GM12878 (cell line): ENCODE data around the gene KLF12. TPM values are rescaled to one million over a fixed set of nuclear protein-coding genes. Genes with fewer than 3 reads are reported as not detected.
A peak's percentile ranks its signal among the peaks of the same experiment; 100 is the strongest.

Experiments used
- ATAC-seq: fragments of 200-7000 bp; cut with Tn5 transposase; 3 replicates; pipeline ENCODE4 v1.9.1; 2020; ENCODE audit warnings: mild to moderate bottlenecking, moderate library complexity
- BruUV-seq: library from RNA; stranded (reverse); fragments of 400-500 nt; replicated peaks from 2 replicates; lab custom pipeline; 2021; lab: Mats Ljungman, UMichigan
- CTCF ChIA-PET: fragments of 300-600 bp; sonication (Branson Sonifier 250); formaldehyde crosslinking; extraction: SDS; loops from one replicate; lab custom pipeline; 2021; ENCODE audit warnings: inconsistent platforms; lab: Yijun Ruan, JAX
- POLR2A ChIA-PET: fragments of 350-600 bp; formaldehyde crosslinking; extraction: SDS; loops from one replicate; lab custom pipeline; 2021; ENCODE audit warnings: inconsistent platforms; lab: Charles Lee
- RAD21 ChIA-PET: fragments of 300-600 bp; sonication (Branson Sonifier 250); formaldehyde crosslinking; loops from one replicate; lab custom pipeline; 2023; ENCODE audit warnings: antibody characterized with exemption; ENCODE audit not compliant: unreplicated experiment; lab: Charles Lee
- SMC1A ChIA-PET: fragments of 300-600 bp; sonication (Branson Sonifier 250); formaldehyde crosslinking; loops from one replicate; lab custom pipeline; 2023; ENCODE audit not compliant: unreplicated experiment, uncharacterized antibody; lab: Charles Lee
- DNase-seq: peaks from one replicate; pipeline ENCODE4 v3.0.0-alpha.2; 2011; ENCODE audit warnings: low read depth, low spot score
- FAIRE-seq: peaks from 3 replicates; lab custom pipeline; 2011; peaks lifted over from hg19 to GRCh38; lab: Jason Lieb, UNC
- H2AFZ ChIP-seq: 2 replicates; pipeline ENCODE4 v1.6.0; 2011; ENCODE audit warnings: low read depth, low read length, control low read depth; ENCODE audit not compliant: control insufficient read depth
- H3K27ac ChIP-seq: 2 replicates; pipeline ENCODE4 v1.5.1; 2011; ENCODE audit warnings: control low read depth; ENCODE audit not compliant: control insufficient read depth, insufficient read depth
- H3K27me3 ChIP-seq, 2 experiments: replicated peaks in 1 of 2; 2 replicates each; pipeline versions ENCODE4 v1.6.0 to v1.6.1; 2011; ENCODE audit warnings: low read length in 1 of 2; ENCODE audit not compliant: control insufficient read depth in 2 of 2, insufficient read depth in 2 of 2
- H3K36me3 ChIP-seq, 2 experiments: 2 replicates each; pipeline ENCODE4 v1.5.1; 2011; ENCODE audit warnings: low read length in 1 of 2; ENCODE audit not compliant: control insufficient read depth in 2 of 2, insufficient read depth in 2 of 2
- H3K4me1 ChIP-seq: 2 replicates; pipeline ENCODE4 v1.6.1; 2011; ENCODE audit warnings: mild to moderate bottlenecking, low read length, moderate library complexity, mixed read lengths; ENCODE audit not compliant: control insufficient read depth, insufficient read depth
- H3K4me2 ChIP-seq: 2 replicates; pipeline ENCODE4 v1.6.0; 2011; ENCODE audit warnings: control low read depth; ENCODE audit not compliant: control insufficient read depth, insufficient read depth
- H3K4me3 ChIP-seq: fragments of 200-600 bp; sonication (generic); 2 replicates; pipeline ENCODE4 v1.5.1; 2016
- H3K79me2 ChIP-seq: 2 replicates; pipeline ENCODE4 v1.6.0; 2011; ENCODE audit warnings: low read length; ENCODE audit not compliant: control insufficient read depth, insufficient read depth
- H3K9ac ChIP-seq: 2 replicates; pipeline ENCODE4 v1.8.0; 2011; ENCODE audit warnings: low read length, control low read depth, mixed read lengths; ENCODE audit not compliant: control insufficient read depth, insufficient read depth
- H3K9me3 ChIP-seq: replicated peaks from 3 replicates; pipeline ENCODE4 v1.5.1; 2011; ENCODE audit warnings: mild to moderate bottlenecking, low read length; ENCODE audit not compliant: control insufficient read depth, insufficient read depth
- H4K20me1 ChIP-seq: 2 replicates; pipeline ENCODE4 v1.6.0; 2011; ENCODE audit not compliant: control insufficient read depth, insufficient read depth
- ATF7 ChIP-seq: fragments of 450-650 bp; IDR thresholded peaks from 2 replicates; pipeline ENCODE4 v1.6.1; 2016; ENCODE audit warnings: low read depth, mild to moderate bottlenecking
- EZH2 ChIP-seq: IDR thresholded peaks from 2 replicates; pipeline ENCODE4 v1.6.1; 2012; ENCODE audit warnings: low read depth, mild to moderate bottlenecking, control low read depth, inconsistent platforms, low read length, borderline replicate concordance; ENCODE audit not compliant: control insufficient read depth
- FOS ChIP-seq: IDR thresholded peaks from 3 replicates; pipeline ENCODE4 v1.6.1; 2011; ENCODE audit warnings: borderline replicate concordance; ENCODE audit not compliant: insufficient read length; ENCODE audit errors: extremely low read depth
- FOXM1 ChIP-seq: IDR thresholded peaks from 2 replicates; pipeline ENCODE4 v1.6.1; 2012; ENCODE audit warnings: low read depth, mild to moderate bottlenecking, inconsistent platforms, low read length, moderate library complexity
- HCFC1 ChIP-seq: fragments of 150-350 bp; IDR thresholded peaks from 2 replicates; pipeline ENCODE4 v1.6.1; 2014; ENCODE audit warnings: low read length
- IKZF2 ChIP-seq, 2 experiments: fragments of 450-650 bp; IDR thresholded peaks; 2 replicates each; pipeline ENCODE4 v1.6.1; 2017; ENCODE audit warnings: mild to moderate bottlenecking in 2 of 2, moderate library complexity in 2 of 2
- KDM1A ChIP-seq: fragments of 200-600 bp; sonication (generic); IDR thresholded peaks from 2 replicates; pipeline ENCODE4 v1.6.1; 2016; ENCODE audit warnings: borderline replicate concordance
- NBN ChIP-seq: fragments of 450-650 bp; IDR thresholded peaks from 2 replicates; pipeline ENCODE4 v1.6.1; 2016
- NR2C2 ChIP-seq: IDR thresholded peaks from 2 replicates; pipeline ENCODE4 v1.6.1; 2011; ENCODE audit warnings: borderline replicate concordance, low read depth; ENCODE audit not compliant: control insufficient read depth, insufficient read length
- NRF1 ChIP-seq: conservative IDR thresholded peaks from 2 replicates; pipeline ENCODE4 v1.6.1; 2011; ENCODE audit warnings: mild to moderate bottlenecking, low read depth, low read length, improper control_type of control experiment
- POLR2A ChIP-seq: IDR thresholded peaks from 2 replicates; pipeline ENCODE4 v1.6.1; 2011; ENCODE audit warnings: low read depth, mild to moderate bottlenecking, low read length
- RAD51 ChIP-seq: fragments of 450-650 bp; IDR thresholded peaks from 2 replicates; pipeline ENCODE4 v1.6.1; 2016; ENCODE audit warnings: moderate library complexity, mild to moderate bottlenecking, inconsistent platforms
- RBBP5 ChIP-seq: fragments of 200-600 bp; sonication (generic); conservative IDR thresholded peaks from 2 replicates; pipeline ENCODE4 v1.6.1; 2016
- RUNX3 ChIP-seq: IDR thresholded peaks from 2 replicates; pipeline ENCODE4 v1.6.1; 2012; ENCODE audit warnings: low read length, inconsistent platforms
- SMAD1 ChIP-seq: fragments of 450-650 bp; IDR thresholded peaks from 2 replicates; pipeline ENCODE4 v1.6.1; 2018; ENCODE audit warnings: mild to moderate bottlenecking, low read depth; ENCODE audit not compliant: partially characterized antibody
- WGBS: methylation state at CpG from one replicate; pipeline ENCODE4 v1.1.6; 2016; ENCODE audit warnings: low lambda C conversion rate; ENCODE audit not compliant: insufficient replicate concordance, insufficient coverage; ENCODE audit errors: missing lambda C conversion rate; 5-methylcytosine and 5-hydroxymethylcytosine counted together
- in situ Hi-C: fragments of 300-500 bp; cut with MboI; formaldehyde crosslinking; loops from 9 replicates; pipeline ENCODE4 v1.14.3; 2018; ENCODE audit warnings: mixed read lengths
- intact Hi-C: fragments of 100-400 bp; cut with micrococcal nuclease; formaldehyde crosslinking; loops from one replicate; pipeline ENCODE4 v1.14.2; 2022; ENCODE audit not compliant: unreplicated experiment
- polyA plus RNA-seq, 11 experiments: library from polyadenylated mRNA; depleted of rRNA in 4 of 11; unstranded in 6 of 11; stranded (reverse) in 5 of 11; fragments of >200 nt; fragmentation: Nextera tagmentation in 4 of 11; fragmentation: Illumina TruSeq in 1 of 11; extraction: Ambion mirVana in 4 of 11; extraction: Trizol in 1 of 11; gene quantifications; 1 replicate in 1 of 11; 2 replicates in 10 of 11; pipeline versions ENCODE4 v1.2.1 to v1.2.3, GENCODE V29; 2011 to 2016; ENCODE audit warnings: inconsistent platforms in 2 of 11, missing spikeins in 2 of 11, low read depth in 1 of 11
- total RNA-seq, 4 experiments: library from RNA; depleted of rRNA in 3 of 4; stranded (reverse); fragments of >200 nt in 3 of 4; fragmentation: Illumina TruSeq in 1 of 4; extraction: Trizol in 1 of 4; gene quantifications; 2 replicates each; pipeline versions ENCODE4 v1.2.1 to v1.2.3, GENCODE V29; 2013 to 2021
- TF ChIP-seq, protein P1 (sequence below): fragments of 450-650 bp; IDR thresholded peaks from 2 replicates; pipeline ENCODE4 v1.6.1; 2016; ENCODE audit warnings: mild to moderate bottlenecking, moderate library complexity, borderline replicate concordance
- TF ChIP-seq, protein P2 (sequence below): fragments of 450-650 bp; IDR thresholded peaks from 2 replicates; pipeline ENCODE4 v1.6.1; 2017; ENCODE audit warnings: borderline replicate concordance
- TF ChIP-seq, protein P3 (sequence below): IDR thresholded peaks from 2 replicates; pipeline ENCODE4 v1.6.1; 2012; ENCODE audit warnings: low read depth, low read length, improper control_type of control experiment

Gene KLF12
- total and polyA plus RNA-seq, 10 of the 15 experiments (the other 5 are each of a cell fraction or from before 2014, with no cell fraction given) = 0.11 to 11.4 (median 0.98) TPM

DNA sequence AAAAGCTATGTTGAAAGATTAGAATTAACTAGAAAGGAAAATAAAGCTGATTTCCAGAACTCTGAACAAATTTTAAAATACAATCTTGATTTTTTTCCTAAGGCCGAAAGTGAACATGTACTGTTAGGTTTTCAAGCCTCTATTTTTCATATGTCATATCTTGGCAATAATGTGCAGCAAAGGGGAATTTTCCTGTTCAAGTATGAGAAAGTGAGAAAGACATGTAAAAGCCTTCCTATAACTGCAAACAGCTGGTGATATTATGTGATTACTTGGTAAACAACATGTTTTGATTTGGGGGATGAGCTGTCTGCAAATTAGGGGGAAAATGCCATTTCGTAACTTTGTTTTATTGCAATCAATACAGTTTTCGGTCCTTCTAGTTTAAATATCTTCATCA, 4.0 kb upstream of the KLF12 start (continued):
- TF ChIP-seq, protein P1, sequence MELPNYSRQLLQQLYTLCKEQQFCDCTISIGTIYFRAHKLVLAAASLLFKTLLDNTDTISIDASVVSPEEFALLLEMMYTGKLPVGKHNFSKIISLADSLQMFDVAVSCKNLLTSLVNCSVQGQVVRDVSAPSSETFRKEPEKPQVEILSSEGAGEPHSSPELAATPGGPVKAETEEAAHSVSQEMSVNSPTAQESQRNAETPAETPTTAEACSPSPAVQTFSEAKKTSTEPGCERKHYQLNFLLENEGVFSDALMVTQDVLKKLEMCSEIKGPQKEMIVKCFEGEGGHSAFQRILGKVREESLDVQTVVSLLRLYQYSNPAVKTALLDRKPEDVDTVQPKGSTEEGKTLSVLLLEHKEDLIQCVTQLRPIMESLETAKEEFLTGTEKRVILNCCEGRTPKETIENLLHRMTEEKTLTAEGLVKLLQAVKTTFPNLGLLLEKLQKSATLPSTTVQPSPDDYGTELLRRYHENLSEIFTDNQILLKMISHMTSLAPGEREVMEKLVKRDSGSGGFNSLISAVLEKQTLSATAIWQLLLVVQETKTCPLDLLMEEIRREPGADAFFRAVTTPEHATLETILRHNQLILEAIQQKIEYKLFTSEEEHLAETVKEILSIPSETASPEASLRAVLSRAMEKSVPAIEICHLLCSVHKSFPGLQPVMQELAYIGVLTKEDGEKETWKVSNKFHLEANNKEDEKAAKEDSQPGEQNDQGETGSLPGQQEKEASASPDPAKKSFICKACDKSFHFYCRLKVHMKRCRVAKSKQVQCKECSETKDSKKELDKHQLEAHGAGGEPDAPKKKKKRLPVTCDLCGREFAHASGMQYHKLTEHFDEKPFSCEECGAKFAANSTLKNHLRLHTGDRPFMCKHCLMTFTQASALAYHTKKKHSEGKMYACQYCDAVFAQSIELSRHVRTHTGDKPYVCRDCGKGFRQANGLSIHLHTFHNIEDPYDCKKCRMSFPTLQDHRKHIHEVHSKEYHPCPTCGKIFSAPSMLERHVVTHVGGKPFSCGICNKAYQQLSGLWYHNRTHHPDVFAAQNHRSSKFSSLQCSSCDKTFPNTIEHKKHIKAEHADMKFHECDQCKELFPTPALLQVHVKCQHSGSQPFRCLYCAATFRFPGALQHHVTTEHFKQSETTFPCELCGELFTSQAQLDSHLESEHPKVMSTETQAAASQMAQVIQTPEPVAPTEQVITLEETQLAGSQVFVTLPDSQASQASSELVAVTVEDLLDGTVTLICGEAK = no peak

DNA sequence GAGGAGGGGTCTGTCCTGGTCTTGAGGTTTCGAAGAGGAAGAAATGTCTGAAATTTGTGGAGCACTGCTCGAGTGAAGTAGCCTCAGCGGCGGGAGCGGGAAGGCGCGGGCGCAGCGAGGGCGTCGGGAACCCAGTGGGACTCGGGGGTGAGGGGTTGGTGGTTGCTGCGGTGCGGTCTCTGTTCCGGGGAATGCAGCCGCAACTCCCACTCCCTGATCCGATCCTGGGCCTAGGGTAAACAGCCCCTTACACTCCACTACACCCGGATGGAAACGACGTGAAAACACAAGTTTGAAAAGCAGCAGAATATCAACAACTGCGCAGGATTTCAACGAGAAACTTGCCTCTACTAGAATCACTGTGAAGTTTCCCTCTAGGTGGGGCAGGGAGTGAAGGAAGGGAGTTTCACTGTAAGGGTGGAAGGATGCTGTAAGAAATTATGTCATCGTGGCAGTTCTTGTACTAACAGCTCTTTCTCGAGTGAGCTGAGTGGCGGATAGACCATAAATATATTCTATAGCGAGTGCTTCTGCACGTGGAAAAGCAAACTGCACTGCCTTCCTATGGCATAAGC, 2.0 kb upstream of the KLF12 start:
- H3K9me3 ChIP-seq = no peaks in the 10 kb centered on the region
- intact Hi-C loops = loop anchor here (10.0 kb wide), 1 partner anchor 171 kb away; no protein-coding TSS in a partner anchor
- no TSS peak for BruUV-seq
- TF ChIP-seq SMAD1 = no peak
- no peak for TF ChIP-seq NRF1
- no peak for TF ChIP-seq POLR2A
- TF ChIP-seq ATF7 = peak; percentile 10; the same call in 1 of the 2 replicates
- 0 out of 2 replicates have a peak, but pooled peaks have one; percentile 12 for TF ChIP-seq RUNX3
- TF ChIP-seq KDM1A = no peak
- TF ChIP-seq HCFC1 = no peak
- TF ChIP-seq FOS = no peak
- TF ChIP-seq, protein P2, sequence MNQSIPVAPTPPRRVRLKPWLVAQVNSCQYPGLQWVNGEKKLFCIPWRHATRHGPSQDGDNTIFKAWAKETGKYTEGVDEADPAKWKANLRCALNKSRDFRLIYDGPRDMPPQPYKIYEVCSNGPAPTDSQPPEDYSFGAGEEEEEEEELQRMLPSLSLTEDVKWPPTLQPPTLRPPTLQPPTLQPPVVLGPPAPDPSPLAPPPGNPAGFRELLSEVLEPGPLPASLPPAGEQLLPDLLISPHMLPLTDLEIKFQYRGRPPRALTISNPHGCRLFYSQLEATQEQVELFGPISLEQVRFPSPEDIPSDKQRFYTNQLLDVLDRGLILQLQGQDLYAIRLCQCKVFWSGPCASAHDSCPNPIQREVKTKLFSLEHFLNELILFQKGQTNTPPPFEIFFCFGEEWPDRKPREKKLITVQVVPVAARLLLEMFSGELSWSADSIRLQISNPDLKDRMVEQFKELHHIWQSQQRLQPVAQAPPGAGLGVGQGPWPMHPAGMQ = no peak
- no peak for TF ChIP-seq FOXM1
- no peak for TF ChIP-seq RBBP5
- no peak for TF ChIP-seq EZH2
- TF ChIP-seq NBN = 0 out of 2 replicates have a peak, but pooled peaks have one; percentile 25
- TF ChIP-seq IKZF2 (IDR thresholded peaks at IDR 0.05) = peak; percentile 58 to 67; a peak in 2 of 4 replicates
- no peak for TF ChIP-seq NR2C2
- no peak for TF ChIP-seq RAD51
- TF ChIP-seq, protein P3, sequence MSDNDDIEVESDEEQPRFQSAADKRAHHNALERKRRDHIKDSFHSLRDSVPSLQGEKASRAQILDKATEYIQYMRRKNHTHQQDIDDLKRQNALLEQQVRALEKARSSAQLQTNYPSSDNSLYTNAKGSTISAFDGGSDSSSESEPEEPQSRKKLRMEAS = peak; percentile 8; the same call in 1 of the 2 replicates

More for the DNA sequence above, 2.0 kb upstream of the KLF12 start:
- SMC1A ChIA-PET = interaction anchor here (0.7 to 1.3 kb wide), 3 partner anchors 18 to 301 kb away, joined by 4 to 5 read pairs (median 5); no protein-coding TSS in a partner anchor
- Histone ChIP-seq H3K27me3 (no peaks in the 10 kb centered on the region), H3K9ac (peak overlapping the region; percentile 63), H3K4me1 (peaks cover 5% of the 10 kb centered on the region; the same call in 1 of the 2 replicates), H3K79me2 (peaks cover 19% of the 10 kb centered on the region), H4K20me1 (no peaks in the 10 kb centered on the region), H3K4me2 (peak overlapping the region; percentile 91), H3K4me3 (peak overlapping the region; percentile 89), H3K27ac (peak overlapping the region; percentile 52), H3K36me3 (no peaks in the 10 kb centered on the region), H2AFZ (peak overlapping the region; percentile 93)
- FAIRE-seq = peak; percentile 41
- CTCF ChIA-PET = interaction anchor here (0.5 to 0.6 kb wide), 2 partner anchors 822 to 1308 kb away, joined by 3 to 4 read pairs; no protein-coding TSS in a partner anchor
- POLR2A ChIA-PET = interaction anchor here (0.9 to 1.9 kb wide), 2 partner anchors 74 to 109 kb away, joined by 3 to 4 read pairs; no protein-coding TSS in a partner anchor
- no peak for ATAC-seq
- 3% methylated on average over 27 of the region's 27 CpGs for WGBS
- in situ Hi-C loops = no loop called here
- DNase-seq = no peak
- RAD21 ChIA-PET = interaction anchor here (0.7 to 1.2 kb wide), 4 partner anchors 74 to 300 kb away, joined by 3 to 5 read pairs (median 3); no protein-coding TSS in a partner anchor
